ENCODE data around the gene RSBN1.

DNA sequence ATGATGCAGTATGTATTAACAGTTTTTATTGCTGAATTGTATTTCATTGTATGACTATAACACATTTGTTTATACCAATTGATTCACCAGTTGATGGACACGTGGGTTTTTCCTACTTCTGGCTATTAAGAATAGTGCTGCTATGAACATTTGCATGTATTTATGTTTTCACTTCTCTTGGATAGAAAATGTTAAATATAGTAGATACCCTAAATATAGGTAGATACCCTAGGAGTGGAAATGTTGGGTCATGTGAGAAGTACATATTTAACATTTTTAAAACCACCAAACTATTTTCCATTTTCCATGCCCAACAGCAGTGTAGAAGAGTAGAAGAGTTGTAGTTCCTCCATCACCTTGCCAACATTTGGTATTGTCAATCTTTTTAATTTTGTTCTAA lies 60.8 kb downstream of the RSBN1 start:
- TF ChIP-seq, protein P1, sequence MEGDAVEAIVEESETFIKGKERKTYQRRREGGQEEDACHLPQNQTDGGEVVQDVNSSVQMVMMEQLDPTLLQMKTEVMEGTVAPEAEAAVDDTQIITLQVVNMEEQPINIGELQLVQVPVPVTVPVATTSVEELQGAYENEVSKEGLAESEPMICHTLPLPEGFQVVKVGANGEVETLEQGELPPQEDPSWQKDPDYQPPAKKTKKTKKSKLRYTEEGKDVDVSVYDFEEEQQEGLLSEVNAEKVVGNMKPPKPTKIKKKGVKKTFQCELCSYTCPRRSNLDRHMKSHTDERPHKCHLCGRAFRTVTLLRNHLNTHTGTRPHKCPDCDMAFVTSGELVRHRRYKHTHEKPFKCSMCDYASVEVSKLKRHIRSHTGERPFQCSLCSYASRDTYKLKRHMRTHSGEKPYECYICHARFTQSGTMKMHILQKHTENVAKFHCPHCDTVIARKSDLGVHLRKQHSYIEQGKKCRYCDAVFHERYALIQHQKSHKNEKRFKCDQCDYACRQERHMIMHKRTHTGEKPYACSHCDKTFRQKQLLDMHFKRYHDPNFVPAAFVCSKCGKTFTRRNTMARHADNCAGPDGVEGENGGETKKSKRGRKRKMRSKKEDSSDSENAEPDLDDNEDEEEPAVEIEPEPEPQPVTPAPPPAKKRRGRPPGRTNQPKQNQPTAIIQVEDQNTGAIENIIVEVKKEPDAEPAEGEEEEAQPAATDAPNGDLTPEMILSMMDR (IDR thresholded peaks at IDR 0.05): no peak
- TF ChIP-seq POLR2A (IDR thresholded peaks at IDR 0.05): no peak
